HG03175 (cell line): ENCODE results near the gene SETD3.

Experiments used
- ATAC-seq: cut with Tn5 transposase; IDR thresholded peaks from one replicate; pipeline ENCODE4 v1.9.1; 2021; ENCODE audit warnings: mild to moderate bottlenecking, moderate library complexity; ENCODE audit not compliant: unreplicated experiment

SETD3 gene

GRCh38 chr14:99401211-99401610 lies 79.4 kb downstream of the SETD3 start:
- ATAC-seq = no peak

GRCh38 chr14:99397698-99398097 lies 83.0 kb downstream of the SETD3 start:
- ATAC-seq = no peak

GRCh38 chr14:99395909-99396530 lies 84.6 kb downstream of the SETD3 start:
- ATAC-seq = no peak

GRCh38 chr14:99394602-99395156 lies 86.0 kb downstream of the SETD3 start:
- ATAC-seq = no peak

- peak; percentile 68 for ATAC-seq
Measured at GRCh38 chr14:99393059-99393655, 87.5 kb downstream of the SETD3 start.

- ATAC-seq = no peak
Measured at GRCh38 chr14:99391671-99392070, 89.0 kb downstream of the SETD3 start.

DNA sequence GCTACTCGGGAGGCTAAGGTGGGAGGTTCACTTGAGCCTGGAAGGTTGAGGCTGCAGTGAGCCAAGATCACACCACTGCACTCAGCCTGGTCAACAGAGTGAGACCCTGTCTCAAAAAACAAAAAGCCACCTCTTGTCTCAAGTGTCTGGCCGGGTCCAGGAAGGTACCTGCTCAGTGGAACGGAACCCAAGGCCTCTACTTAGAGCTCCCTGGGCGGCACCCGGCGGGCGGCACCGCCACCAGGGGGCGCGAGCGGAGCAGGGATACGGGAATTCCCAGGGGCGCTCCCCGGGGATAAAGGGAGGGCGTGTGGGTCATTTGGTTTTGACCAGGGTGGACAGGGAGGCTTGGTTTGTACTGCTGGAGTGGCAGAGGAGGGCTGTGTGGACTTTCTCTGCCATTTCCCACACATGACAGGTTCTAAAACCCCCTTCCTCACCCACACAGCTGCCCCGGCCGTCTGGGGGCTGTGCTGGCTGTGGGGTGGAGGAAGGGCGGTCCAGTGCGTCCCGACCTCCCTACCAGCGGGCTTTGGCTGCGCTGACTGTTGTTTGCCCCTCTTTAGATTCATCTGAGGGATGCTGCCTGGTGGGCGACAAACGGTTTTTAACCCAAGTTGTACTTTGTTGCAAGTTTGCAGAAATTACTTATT lies 91.4 kb downstream of the SETD3 start:
- peak; percentile 48 for ATAC-seq

- no peak for ATAC-seq
Measured at GRCh38 chr14:99388286-99388685, 92.4 kb downstream of the SETD3 start.

DNA sequence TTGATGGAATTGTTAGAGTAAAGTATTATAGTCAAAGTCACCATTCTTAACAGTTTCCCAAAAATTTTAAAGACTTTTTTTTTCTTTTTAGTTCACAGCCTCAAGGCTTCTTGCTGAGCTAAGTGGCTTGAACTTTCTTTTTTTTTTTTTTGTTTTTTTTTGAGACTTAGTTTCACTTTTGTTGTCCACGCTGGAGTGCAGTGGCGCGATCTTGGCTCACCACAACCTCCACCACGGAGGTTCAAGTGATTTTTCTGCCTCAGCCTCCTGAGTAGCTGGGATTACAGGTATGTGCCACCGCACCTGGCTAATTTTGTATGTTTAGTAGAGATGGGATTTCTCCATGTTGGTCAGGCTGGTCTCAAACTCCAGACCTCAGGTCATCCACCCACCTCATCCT lies 92.8 kb downstream of the SETD3 start:
- ATAC-seq = no peak

- no peak for ATAC-seq
Measured at GRCh38 chr14:99384450-99385417, 95.9 kb downstream of the SETD3 start.

DNA sequence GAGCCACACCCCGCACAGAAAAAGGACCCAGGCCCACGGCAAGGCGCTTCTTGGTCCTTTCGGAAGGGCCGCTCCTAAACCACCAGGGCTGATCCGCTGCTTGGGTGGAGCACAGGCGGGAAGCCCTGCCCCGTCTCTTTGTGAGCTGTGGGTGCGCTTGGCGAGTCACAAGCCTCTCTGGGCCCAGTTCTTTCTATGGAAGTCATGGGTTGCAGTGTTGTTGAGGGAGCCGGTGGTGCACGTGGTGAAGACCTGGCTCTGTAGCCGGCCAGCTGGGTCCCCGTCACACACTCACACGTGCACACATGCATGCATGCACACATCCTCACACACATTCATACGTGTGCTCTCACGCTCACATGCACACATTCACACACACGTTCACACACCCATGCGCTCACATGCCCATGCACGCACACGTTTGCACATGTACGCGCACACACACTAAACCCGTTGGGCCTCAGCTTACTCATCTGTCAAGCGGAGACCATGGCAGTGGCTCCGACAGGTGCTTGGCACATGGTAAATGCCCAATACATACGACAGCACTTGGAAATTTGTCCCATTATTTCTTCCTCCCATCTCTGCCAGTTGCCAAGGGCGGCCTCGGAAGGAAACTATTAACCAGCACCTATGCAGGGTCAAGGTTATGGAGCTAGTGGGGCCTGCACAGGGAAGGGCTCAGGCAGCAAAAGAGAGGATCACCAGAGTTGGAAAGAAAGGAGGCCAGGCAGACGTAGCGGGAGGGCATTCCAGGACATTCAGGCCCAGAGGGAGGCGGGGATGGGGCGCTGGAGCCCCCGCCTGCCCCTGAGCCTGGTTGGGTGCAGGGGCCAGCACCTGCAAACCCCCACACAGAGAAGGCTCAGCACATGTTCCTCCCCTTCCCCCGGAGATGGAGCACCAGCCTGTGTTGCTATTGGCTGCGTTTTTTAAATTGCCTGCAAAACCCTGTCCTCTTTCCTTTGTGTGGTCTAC lies 96.9 kb downstream of the SETD3 start:
- ATAC-seq = no peak

DNA sequence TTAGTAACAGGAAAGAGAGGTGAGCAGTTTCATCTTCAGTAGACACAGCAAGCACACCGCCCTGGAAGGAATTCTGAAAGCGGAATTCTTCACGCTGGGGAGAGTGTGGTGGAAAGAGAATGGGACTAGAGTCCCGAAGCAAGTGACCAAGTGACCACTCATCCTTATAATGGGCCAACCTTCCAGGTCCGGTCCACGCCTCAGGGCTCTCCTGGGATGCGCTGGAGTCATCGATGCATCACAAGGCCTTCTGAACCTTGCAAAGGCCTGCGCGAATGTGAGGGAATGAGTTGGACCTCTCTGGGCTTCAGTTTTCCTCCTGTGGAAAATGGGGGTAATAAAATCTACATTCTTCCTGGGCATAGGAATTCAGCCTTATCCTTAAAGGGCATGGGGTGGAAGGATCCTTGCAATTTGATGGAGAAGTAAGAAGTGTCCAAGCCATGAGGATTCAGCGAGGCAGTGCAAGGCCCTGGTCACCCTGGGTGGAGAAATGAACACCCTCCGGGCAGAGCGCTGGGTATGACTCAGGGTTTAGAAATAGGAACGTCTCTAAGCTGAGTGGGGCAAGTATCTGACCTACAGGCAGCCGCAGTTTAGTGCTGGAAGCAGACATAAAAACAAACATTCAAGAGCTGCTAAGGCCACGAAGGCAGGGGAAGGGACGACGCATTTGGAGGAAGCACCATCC lies 97.7 kb downstream of the SETD3 start:
- no peak for ATAC-seq

DNA sequence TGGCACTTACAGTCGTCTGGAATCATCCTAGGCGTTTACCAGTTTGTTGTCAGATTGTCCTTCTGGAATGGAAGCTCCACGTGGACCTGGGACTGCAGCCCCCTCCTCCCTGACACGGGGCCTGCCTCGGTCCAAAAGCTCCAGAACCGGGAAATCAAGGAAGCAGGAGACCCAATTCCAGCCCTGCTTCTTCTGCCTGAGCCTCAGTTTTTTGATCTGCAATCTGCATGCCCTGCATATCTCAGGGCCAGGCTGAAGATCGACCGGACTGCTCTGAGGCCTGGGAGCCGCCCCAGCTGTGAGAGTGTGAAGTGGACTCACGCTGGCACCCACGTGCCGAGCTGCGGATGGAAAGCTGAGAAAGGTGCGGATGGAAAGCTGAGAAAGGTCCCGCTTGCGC lies 98.6 kb downstream of the SETD3 start:
- ATAC-seq = no peak

- ATAC-seq = no peak
Measured at GRCh38 chr14:99381688-99382060, 99.0 kb downstream of the SETD3 start.

DNA sequence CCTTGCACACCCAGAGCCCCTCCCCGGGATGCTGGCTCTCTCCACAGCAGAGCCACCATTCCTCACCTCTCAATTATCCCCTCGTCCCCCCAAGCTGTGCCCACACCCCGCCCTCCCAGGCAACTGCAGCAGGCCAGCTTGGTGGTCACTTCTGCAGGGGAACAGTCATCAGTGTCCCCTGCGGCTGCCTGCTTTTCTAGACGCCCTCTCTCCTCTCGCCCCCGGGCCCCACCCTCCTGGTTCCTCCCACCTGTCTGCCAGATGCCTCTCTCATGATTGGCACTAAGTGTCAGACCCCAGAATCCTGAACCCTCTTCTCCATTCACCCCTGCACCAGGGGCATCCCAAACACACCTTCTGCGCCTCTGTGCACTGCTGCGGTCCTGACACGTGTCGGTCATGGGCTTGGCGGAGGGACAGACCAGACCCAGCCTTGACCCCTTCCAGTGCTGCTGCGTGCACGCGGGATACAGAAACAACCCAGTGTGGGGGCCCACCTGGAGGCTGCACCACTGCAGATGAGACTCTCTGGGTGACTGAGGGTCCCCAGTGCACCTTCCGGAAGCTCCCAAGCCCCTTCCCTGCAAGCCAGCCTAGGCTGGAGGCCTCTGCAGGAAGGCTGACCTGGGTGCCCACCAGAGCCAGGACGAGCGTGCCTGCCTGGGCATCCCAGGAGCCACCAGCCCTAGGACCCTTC lies 99.5 kb downstream of the SETD3 start:
- no peak for ATAC-seq

GRCh38 chr14:99380402-99380801 lies 100.3 kb downstream of the SETD3 start:
- ATAC-seq = peak; percentile 72

- no peak for ATAC-seq
Measured at GRCh38 chr14:99378782-99379214, 101.9 kb downstream of the SETD3 start.

DNA sequence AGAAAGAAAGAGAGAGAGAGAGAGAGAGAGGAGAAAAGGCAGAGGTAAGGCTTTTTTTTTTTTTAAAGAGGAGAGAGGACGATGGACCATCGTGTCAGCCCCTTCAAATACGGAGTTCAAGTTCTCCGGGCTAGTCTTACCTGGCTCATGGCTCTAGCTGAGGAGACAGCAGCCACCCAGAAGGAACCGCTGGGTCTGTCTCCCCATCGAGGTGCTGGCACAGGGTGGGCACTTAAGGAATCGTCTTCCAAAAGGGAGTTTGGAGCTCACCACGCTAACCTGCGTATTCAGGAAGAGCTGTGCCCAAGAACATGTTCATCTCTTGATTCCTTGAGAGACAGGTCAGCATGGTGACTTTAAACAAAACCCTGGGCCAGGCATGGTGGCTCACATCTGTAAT lies 102.7 kb downstream of the SETD3 start:
- no peak for ATAC-seq

DNA sequence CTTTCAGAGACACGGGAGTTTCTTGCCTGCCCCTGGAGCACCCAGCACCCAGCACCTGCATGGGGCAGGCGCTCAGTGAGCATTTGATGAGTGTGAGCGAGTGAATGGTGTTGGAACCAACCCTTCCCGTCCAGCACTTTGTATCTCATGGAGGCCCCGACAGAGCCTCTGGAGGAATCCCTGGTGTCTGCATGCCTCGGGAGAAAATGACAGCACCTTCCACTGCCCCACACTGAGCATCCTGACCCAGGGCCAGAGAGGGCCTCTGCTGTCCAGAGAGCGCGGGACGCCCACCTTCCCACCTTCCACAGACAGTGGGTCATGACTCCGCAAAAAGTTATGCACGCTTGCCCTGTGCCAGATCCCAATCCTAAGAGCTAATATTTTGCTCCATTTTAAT lies 105.7 kb downstream of the SETD3 start:
- no peak for ATAC-seq
